Astrocyte of the cerebellum (primary cell): ENCODE results near the gene TBC1D5.

Experiments
- DNase-seq: peaks from one replicate; pipeline ENCODE4 v3.0.0-alpha.2; 2011; ENCODE audit warnings: low read depth
- H3K4me3 ChIP-seq: 2 replicates; pipeline ENCODE4 v1.5.1; 2011; ENCODE audit warnings: mild to moderate bottlenecking, low read depth, low read length, moderate library complexity
- in situ Hi-C: cut with HindIII; loops from 2 replicates; pipeline ENCODE4 v1.10.0; 2017; ENCODE audit warnings: low sequenced_read_pairs
- TF ChIP-seq, protein P1 (sequence below): IDR thresholded peaks from 2 replicates; pipeline ENCODE4 v1.5.1; 2012; ENCODE audit warnings: low read length, low read depth, moderate library complexity, mild to moderate bottlenecking; ENCODE audit errors: missing control alignments

The TBC1D5 gene

DNA sequence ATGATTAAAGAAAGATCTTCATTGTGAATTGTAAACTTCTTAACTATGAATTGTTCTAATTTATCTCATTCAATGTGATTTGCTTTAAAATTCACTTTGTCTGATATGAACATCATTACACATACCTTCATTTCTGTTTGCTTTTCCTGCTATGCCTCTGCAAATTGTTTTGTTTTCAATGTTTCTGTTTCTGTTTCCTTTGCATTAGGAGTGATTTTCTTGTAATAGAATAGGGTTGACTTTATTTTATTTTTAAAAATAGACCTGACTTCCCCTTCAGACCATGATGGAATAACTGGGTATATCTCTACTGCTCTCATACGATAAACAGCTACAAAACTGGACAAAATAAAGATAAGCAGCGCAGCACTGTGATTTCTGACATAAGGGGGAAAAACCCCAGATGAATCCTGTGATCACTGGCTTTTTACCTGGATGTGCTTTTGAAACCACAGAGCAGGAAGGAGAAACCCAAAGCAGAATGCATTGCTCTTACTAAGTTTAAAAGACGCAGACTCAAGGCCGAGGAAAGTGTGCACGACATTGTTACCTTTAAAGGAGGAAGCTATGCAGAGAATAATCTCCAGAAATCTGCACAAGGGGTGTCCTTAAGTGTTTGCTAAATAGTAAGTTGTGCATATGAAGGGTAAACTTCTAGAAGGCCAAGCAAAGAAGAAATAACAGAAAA is 420.2 kb downstream of the TBC1D5 start:
- no peak for DNase-seq
- TF ChIP-seq, protein P1, sequence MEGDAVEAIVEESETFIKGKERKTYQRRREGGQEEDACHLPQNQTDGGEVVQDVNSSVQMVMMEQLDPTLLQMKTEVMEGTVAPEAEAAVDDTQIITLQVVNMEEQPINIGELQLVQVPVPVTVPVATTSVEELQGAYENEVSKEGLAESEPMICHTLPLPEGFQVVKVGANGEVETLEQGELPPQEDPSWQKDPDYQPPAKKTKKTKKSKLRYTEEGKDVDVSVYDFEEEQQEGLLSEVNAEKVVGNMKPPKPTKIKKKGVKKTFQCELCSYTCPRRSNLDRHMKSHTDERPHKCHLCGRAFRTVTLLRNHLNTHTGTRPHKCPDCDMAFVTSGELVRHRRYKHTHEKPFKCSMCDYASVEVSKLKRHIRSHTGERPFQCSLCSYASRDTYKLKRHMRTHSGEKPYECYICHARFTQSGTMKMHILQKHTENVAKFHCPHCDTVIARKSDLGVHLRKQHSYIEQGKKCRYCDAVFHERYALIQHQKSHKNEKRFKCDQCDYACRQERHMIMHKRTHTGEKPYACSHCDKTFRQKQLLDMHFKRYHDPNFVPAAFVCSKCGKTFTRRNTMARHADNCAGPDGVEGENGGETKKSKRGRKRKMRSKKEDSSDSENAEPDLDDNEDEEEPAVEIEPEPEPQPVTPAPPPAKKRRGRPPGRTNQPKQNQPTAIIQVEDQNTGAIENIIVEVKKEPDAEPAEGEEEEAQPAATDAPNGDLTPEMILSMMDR, result no peak
- H3K4me3 ChIP-seq, result no peak overlapping the region
- in situ Hi-C loops, result no loop called here

DNA sequence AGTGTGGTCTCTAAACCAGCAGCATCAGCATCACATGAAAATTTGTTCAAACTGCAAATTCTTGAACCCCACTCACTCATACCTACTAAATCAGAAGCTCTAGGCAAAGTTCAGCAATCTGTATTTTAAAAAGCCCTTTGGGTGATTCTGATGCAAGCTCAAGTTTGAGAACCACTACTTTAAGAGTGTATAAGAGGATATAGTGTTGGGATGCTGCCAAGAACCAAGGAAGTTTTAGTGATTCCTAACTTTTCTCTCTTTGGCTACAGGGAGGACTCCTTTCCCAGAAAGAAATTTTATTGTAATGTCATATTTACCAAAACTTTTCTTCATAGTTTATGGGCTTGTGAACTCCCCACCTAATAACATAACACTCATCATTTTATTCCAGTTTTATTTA is 422.2 kb downstream of the TBC1D5 start:
- in situ Hi-C loops, result no loop called here
- DNase-seq, result no peak
- TF ChIP-seq, protein P1, result no peak

DNA sequence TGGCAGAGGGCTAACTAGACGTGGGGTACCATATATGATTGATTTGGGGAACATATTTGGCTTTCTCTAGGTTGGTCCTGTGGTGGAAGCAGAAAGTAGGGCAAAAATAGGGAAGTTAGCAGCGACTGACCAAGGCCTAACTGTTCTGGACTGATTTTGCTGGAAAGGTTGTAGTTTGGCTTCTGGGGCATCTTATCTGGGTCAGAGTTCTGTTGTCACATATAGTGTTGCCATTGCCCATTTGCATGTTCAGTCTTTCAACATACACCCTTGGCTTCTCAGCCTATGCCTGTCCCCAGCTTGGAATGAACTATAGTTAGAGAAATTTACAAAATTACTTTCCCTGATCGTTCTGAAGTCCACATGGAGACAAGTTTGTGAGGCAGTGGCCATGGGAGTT is 426.5 kb downstream of the TBC1D5 start:
- in situ Hi-C loops, result no loop called here
- TF ChIP-seq, protein P1, result no peak
- H3K4me3 ChIP-seq, result no peak overlapping the region
- DNase-seq, result no peak

More for the DNA sequence above, 422.2 kb downstream of the TBC1D5 start:
- H3K4me3 ChIP-seq, result no peak overlapping the region

DNA sequence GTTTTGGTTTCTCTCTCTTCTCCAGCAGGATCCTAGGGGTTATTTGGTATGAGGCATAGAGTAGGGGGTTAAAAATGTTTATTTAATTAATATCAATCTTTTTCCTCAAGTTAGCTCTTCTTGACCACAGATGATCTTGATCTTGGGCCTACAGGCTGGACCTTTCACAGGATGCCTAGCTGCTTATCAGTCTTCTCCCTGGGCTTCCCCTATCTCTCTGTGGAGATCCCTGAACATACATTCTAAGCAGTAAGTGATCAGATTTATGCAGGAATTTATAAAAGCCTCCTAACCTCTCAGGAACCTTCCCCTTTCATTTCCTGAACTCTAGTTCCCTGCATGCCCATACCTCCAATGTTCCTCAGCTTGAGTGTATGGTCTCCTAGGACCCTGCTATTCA is 428.3 kb downstream of the TBC1D5 start:
- in situ Hi-C loops, result no loop called here
- TF ChIP-seq, protein P1, result no peak
- no peak for DNase-seq
- H3K4me3 ChIP-seq, result no peak overlapping the region

DNA sequence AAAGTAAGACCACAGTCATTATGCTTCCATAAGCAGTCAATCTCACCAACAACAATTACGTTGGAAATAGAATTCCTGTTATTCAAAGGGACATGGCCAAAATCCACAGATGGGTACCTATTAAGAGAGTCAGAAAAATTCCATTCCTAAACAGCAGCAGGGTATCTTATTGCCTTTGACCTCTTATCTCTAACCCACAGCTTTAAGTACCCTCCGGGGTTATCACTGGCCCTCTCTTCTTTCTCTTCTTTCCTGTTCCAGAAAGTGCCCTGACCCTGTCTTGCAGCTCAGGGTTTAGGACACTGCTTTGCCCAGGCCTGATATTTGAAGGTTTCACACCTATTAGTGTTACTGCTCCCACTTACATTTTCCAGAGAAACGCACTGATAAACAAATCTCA is 428.7 kb downstream of the TBC1D5 start:
- in situ Hi-C loops, result no loop called here
- DNase-seq, result no peak
- TF ChIP-seq, protein P1, result no peak
- H3K4me3 ChIP-seq, result no peak overlapping the region

DNA sequence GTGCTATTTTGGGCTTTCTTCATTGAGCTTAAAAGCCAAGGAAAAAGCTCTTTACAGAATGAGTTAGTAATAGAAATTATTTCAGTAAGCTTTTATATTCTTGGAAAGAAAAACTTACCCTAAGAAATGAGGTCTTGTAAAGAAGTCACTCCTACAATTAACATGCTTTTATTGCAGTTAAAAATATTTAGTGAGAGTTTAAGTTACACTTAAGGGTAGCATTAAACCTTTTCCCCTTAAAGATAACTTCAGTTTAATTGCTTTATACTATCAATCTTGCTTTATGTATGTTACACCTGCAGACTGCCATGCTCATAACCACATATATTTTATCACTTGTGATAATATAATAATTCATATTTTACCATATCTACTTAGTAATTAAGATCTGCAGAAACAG is 431.4 kb downstream of the TBC1D5 start:
- no peak for DNase-seq
- TF ChIP-seq, protein P1, result no peak
- H3K4me3 ChIP-seq, result no peak overlapping the region
- in situ Hi-C loops, result no loop called here
